RWPE2 (cell line): ENCODE data around the gene MAP3K19.

Source experiments
- ATAC-seq: fragments of 200-7000 bp; cut with Tn5 transposase; 3 replicates; pipeline ENCODE4 v1.9.1; 2021; ENCODE audit warnings: low read depth
- DNase-seq: peaks from one replicate; pipeline ENCODE4 v3.0.0-alpha.2; 2020; ENCODE audit warnings: low spot score
- H3K27ac ChIP-seq: fragments of 450-650 bp; 2 replicates; pipeline ENCODE4 v1.5.1; 2017; ENCODE audit warnings: mild to moderate bottlenecking; ENCODE audit not compliant: poor library complexity, severe bottlenecking
- H3K27me3 ChIP-seq: fragments of 250-450 bp; sonication (Bioruptor Pico); 2 replicates; pipeline ENCODE4 v1.5.1; 2021; ENCODE audit warnings: mild to moderate bottlenecking, moderate library complexity; ENCODE audit not compliant: insufficient read depth, poor library complexity, severe bottlenecking
- H3K36me3 ChIP-seq: fragments of 250-450 bp; sonication (Bioruptor Pico); 2 replicates; pipeline ENCODE4 v1.5.1; 2020; ENCODE audit warnings: low read depth, mild to moderate bottlenecking, moderate library complexity
- H3K4me1 ChIP-seq: fragments of 250-450 bp; sonication (Bioruptor Pico); 2 replicates; pipeline ENCODE4 v1.5.1; 2021; ENCODE audit warnings: mild to moderate bottlenecking, moderate library complexity; ENCODE audit not compliant: insufficient read depth, poor library complexity, severe bottlenecking
- H3K4me3 ChIP-seq: fragments of 250-450 bp; sonication (Bioruptor Pico); 2 replicates; pipeline ENCODE4 v1.5.1; 2021; ENCODE audit warnings: mild to moderate bottlenecking, moderate library complexity; ENCODE audit not compliant: severe bottlenecking
- H3K9me3 ChIP-seq: fragments of 250-450 bp; sonication (Bioruptor Pico); 2 replicates; pipeline ENCODE4 v1.5.1; 2021; ENCODE audit warnings: mild to moderate bottlenecking, moderate library complexity; ENCODE audit not compliant: severe bottlenecking
- TF ChIP-seq, protein P1 (sequence below): fragments of 450-650 bp; IDR thresholded peaks from one replicate; pipeline ENCODE4 v1.5.1; 2017; ENCODE audit warnings: mild to moderate bottlenecking, moderate library complexity; ENCODE audit not compliant: poor library complexity, severe bottlenecking

Gene MAP3K19

GRCh38 chr2:135023886-135024485, 23.3 kb downstream of the MAP3K19 start:
- DNase-seq (no peak), ATAC-seq (no peak)
- Histone ChIP-seq H3K36me3 (no peaks in the 10 kb centered on the region), H3K4me1 (no peaks in the 10 kb centered on the region), H3K27me3 (no peaks in the 10 kb centered on the region), H3K27ac (no peak overlapping the region), H3K4me3 (no peak overlapping the region), H3K9me3 (no peaks in the 10 kb centered on the region)
- TF ChIP-seq, protein P1, sequence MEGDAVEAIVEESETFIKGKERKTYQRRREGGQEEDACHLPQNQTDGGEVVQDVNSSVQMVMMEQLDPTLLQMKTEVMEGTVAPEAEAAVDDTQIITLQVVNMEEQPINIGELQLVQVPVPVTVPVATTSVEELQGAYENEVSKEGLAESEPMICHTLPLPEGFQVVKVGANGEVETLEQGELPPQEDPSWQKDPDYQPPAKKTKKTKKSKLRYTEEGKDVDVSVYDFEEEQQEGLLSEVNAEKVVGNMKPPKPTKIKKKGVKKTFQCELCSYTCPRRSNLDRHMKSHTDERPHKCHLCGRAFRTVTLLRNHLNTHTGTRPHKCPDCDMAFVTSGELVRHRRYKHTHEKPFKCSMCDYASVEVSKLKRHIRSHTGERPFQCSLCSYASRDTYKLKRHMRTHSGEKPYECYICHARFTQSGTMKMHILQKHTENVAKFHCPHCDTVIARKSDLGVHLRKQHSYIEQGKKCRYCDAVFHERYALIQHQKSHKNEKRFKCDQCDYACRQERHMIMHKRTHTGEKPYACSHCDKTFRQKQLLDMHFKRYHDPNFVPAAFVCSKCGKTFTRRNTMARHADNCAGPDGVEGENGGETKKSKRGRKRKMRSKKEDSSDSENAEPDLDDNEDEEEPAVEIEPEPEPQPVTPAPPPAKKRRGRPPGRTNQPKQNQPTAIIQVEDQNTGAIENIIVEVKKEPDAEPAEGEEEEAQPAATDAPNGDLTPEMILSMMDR, result no peak

GRCh38 chr2:135022952-135023880, 24.0 kb downstream of the MAP3K19 start:
- Histone ChIP-seq H3K36me3 (no peaks in the 10 kb centered on the region), H3K4me1 (no peaks in the 10 kb centered on the region), H3K4me3 (no peak overlapping the region), H3K27me3 (no peaks in the 10 kb centered on the region), H3K9me3 (no peaks in the 10 kb centered on the region), H3K27ac (no peak overlapping the region)
- ATAC-seq, result no peak
- DNase-seq, result no peak
- TF ChIP-seq, protein P1, result no peak

DNA sequence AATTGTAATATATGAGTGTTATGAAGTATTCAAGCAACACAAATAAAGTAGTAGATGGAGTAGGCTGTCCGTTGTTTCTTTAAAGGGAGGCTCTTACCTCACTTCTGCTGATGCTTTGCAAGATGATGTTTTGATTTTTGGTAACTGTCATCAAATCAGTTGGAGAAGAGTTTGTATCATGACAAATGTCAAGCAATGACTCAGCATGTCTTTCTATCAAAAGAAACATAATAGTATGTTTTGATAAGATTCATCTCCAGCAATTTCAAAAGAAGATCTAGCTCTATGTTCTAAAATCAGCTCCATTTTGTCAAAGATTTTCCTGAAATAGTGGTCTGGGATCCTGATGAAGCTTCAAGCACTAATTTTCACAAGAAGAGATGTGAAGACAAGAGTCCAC, 25.6 kb downstream of the MAP3K19 start:
- Histone ChIP-seq H3K4me3 (no peak overlapping the region), H3K27ac (no peak overlapping the region), H3K36me3 (no peaks in the 10 kb centered on the region), H3K27me3 (no peaks in the 10 kb centered on the region), H3K9me3 (no peaks in the 10 kb centered on the region), H3K4me1 (no peaks in the 10 kb centered on the region)
- ATAC-seq, result no peak
- TF ChIP-seq, protein P1, result no peak
- no peak for DNase-seq

GRCh38 chr2:135011633-135012032, 35.6 kb downstream of the MAP3K19 start:
- TF ChIP-seq, protein P1, result no peak
- no peaks in the 10 kb centered on the region for H3K4me1 ChIP-seq
- H3K27me3 ChIP-seq, result no peaks in the 10 kb centered on the region
- ATAC-seq (no peak), DNase-seq (no peak)
- no peaks in the 10 kb centered on the region for H3K36me3 ChIP-seq
- H3K27ac ChIP-seq, result no peak overlapping the region
- H3K9me3 ChIP-seq, result no peaks in the 10 kb centered on the region
- H3K4me3 ChIP-seq, result no peak overlapping the region
